Measurements from ENCODE around the gene AZGP1. TPM values are rescaled to one million over a fixed set of nuclear protein-coding genes. Genes with fewer than 3 reads are reported as not detected.

Gene AZGP1
- total and polyA plus RNA-seq, 2 of the 13 experiments (the other 11 are each of a cell fraction or from before 2014, with no cell fraction given), result 93.8 to 229 TPM

DNA sequence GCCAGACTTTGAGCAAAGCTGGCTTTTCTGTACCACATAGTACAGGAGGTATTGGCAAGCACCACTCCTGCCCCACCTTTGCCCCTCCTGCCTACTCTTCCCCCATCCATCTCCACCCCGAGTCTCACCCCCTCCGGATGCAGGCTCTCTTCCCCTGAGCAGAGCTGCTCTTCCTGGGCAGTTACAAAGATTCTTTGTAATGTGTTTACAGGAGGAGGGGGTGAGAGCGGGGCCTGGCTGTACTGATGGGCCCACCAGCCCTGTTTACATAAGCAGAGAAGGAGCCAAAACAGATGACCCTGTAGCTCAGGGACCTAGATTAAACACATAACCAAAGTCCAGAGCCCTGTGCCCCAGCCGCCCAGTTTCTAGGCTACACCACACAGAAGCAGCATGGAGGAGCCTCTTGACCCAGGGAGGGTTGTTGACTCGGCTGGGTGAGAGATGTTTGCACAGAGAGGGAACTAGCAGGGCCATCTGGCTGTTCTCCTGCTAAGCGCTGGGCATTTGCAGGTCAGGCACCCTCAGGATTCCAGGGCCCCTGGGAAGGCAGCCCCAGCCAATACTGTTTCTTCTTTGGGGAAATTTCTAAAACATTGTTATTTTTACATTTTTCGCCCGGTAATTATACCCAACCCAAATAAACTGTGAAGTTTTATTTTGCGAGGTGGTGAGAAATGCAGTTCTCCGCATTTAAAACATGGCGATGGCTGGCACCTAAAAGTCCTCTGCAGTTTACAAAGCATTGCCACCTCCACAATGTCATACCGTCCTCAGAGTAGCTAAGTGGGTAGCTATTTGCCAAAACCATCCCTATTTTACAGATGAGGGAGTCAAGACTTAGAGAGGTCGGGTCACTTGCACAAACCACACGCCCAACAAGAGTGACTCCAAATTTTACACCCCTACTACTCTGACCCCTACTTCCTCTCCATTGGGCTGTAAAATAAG, 28.2 kb upstream of the AZGP1 start (continued):
- TF ChIP-seq ETS1 (CRISPR knock-in tag; IDR thresholded peaks at IDR 0.05) (no peak), CREM (IDR thresholded peaks at IDR 0.05) (peak; percentile 91), CREM (CRISPR knock-in tag; IDR thresholded peaks at IDR 0.05) (no peak), ZNF367 (CRISPR knock-in tag; IDR thresholded peaks at IDR 0.05; ENCODE audit: borderline replicate concordance) (no peak), ZNF75D (CRISPR knock-in tag; IDR thresholded peaks at IDR 0.05; ENCODE audit: borderline replicate concordance) (no peak), TRAFD1 (CRISPR knock-in tag; IDR thresholded peaks at IDR 0.05; ENCODE audit: borderline replicate concordance) (no peak), ZNF615 (CRISPR knock-in tag; IDR thresholded peaks at IDR 0.05; ENCODE audit: borderline replicate concordance) (no peak), ZNF33B (CRISPR knock-in tag; IDR thresholded peaks at IDR 0.05) (no peak), ZNF549 (CRISPR knock-in tag; IDR thresholded peaks at IDR 0.05) (no peak), ZNF550 (CRISPR knock-in tag; IDR thresholded peaks at IDR 0.05; ENCODE audit: borderline replicate concordance) (no peak), PCBP1 (IDR thresholded peaks at IDR 0.05; ENCODE audit: borderline replicate concordance, low read depth, low read length) (no peak), ZNF558 (CRISPR knock-in tag; IDR thresholded peaks at IDR 0.05; ENCODE audit: borderline replicate concordance) (peak; percentile 55; the same call in 1 of the 2 replicates), SPEN (CRISPR knock-in tag; IDR thresholded peaks at IDR 0.05; ENCODE audit: low read depth) (peak; percentile 85; the same call in 1 of the 2 replicates), NR1H2 (CRISPR knock-in tag; IDR thresholded peaks at IDR 0.05; ENCODE audit: borderline replicate concordance, low read depth) (no peak), TRIM24 (CRISPR knock-in tag; IDR thresholded peaks at IDR 0.05) (no peak), ZNF619 (CRISPR knock-in tag; IDR thresholded peaks at IDR 0.05) (no peak), MED8 (CRISPR knock-in tag; IDR thresholded peaks at IDR 0.05; ENCODE audit: insufficient replicate concordance) (peak; percentile 98)
- TF ChIP-seq, protein P1, sequence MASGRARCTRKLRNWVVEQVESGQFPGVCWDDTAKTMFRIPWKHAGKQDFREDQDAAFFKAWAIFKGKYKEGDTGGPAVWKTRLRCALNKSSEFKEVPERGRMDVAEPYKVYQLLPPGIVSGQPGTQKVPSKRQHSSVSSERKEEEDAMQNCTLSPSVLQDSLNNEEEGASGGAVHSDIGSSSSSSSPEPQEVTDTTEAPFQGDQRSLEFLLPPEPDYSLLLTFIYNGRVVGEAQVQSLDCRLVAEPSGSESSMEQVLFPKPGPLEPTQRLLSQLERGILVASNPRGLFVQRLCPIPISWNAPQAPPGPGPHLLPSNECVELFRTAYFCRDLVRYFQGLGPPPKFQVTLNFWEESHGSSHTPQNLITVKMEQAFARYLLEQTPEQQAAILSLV (CRISPR knock-in tag; IDR thresholded peaks at IDR 0.05; ENCODE audit: borderline replicate concordance), result no peak; the same call in 1 of the 2 replicates
- TF ChIP-seq, protein P2, sequence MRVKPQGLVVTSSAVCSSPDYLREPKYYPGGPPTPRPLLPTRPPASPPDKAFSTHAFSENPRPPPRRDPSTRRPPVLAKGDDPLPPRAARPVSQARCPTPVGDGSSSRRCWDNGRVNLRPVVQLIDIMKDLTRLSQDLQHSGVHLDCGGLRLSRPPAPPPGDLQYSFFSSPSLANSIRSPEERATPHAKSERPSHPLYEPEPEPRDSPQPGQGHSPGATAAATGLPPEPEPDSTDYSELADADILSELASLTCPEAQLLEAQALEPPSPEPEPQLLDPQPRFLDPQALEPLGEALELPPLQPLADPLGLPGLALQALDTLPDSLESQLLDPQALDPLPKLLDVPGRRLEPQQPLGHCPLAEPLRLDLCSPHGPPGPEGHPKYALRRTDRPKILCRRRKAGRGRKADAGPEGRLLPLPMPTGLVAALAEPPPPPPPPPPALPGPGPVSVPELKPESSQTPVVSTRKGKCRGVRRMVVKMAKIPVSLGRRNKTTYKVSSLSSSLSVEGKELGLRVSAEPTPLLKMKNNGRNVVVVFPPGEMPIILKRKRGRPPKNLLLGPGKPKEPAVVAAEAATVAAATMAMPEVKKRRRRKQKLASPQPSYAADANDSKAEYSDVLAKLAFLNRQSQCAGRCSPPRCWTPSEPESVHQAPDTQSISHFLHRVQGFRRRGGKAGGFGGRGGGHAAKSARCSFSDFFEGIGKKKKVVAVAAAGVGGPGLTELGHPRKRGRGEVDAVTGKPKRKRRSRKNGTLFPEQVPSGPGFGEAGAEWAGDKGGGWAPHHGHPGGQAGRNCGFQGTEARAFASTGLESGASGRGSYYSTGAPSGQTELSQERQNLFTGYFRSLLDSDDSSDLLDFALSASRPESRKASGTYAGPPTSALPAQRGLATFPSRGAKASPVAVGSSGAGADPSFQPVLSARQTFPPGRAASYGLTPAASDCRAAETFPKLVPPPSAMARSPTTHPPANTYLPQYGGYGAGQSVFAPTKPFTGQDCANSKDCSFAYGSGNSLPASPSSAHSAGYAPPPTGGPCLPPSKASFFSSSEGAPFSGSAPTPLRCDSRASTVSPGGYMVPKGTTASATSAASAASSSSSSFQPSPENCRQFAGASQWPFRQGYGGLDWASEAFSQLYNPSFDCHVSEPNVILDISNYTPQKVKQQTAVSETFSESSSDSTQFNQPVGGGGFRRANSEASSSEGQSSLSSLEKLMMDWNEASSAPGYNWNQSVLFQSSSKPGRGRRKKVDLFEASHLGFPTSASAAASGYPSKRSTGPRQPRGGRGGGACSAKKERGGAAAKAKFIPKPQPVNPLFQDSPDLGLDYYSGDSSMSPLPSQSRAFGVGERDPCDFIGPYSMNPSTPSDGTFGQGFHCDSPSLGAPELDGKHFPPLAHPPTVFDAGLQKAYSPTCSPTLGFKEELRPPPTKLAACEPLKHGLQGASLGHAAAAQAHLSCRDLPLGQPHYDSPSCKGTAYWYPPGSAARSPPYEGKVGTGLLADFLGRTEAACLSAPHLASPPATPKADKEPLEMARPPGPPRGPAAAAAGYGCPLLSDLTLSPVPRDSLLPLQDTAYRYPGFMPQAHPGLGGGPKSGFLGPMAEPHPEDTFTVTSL (CRISPR knock-in tag; IDR thresholded peaks at IDR 0.05; ENCODE audit: borderline replicate concordance), result peak; percentile 94; the same call in 1 of the 2 replicates

Measured in HepG2 (cell line).